H1 (cell line): ENCODE data around the gene FXYD5. TPM values are rescaled to one million over a fixed set of nuclear protein-coding genes. Genes with fewer than 3 reads are reported as not detected.
A peak's percentile ranks its signal among the peaks of the same experiment; 100 is the strongest.

Source experiments
- CTCF ChIA-PET: fragments of 300-600 bp; sonication (Branson Sonifier 250); formaldehyde crosslinking; loops from one replicate; lab custom pipeline; 2021; ENCODE audit not compliant: partially characterized antibody; lab: Charles Lee
- POLR2A ChIA-PET: fragments of 300-600 bp; sonication (Branson Sonifier 250); formaldehyde crosslinking; loops from one replicate; lab custom pipeline; 2021; ENCODE audit warnings: inconsistent platforms; ENCODE audit not compliant: partially characterized antibody; lab: Charles Lee
- DNase-seq, 2 experiments: peaks; one replicate each; pipeline versions ENCODE4 v3.0.0 to v3.0.0-alpha.2; 2010 to 2022; ENCODE audit warnings: low spot score in 2 of 2, low read depth in 1 of 2, mixed read lengths in 1 of 2
- FAIRE-seq: peaks from 2 replicates; lab custom pipeline; 2011; peaks lifted over from hg19 to GRCh38; lab: Jason Lieb, UNC
- H2AFZ ChIP-seq: 2 replicates; pipeline ENCODE4 v1.8.1; 2012; ENCODE audit warnings: low read length, inconsistent platforms
- H2AK5ac ChIP-seq: 2 replicates; pipeline ENCODE4 v1.6.1; 2013; ENCODE audit warnings: low read depth, low read length
- H2BK120ac ChIP-seq: replicated peaks from 2 replicates; pipeline ENCODE3; 2013; ENCODE audit warnings: low read depth, low read length, inconsistent platforms
- H2BK12ac ChIP-seq: 2 replicates; pipeline ENCODE4 v1.6.1; 2013; ENCODE audit warnings: low read depth, low read length
- H2BK15ac ChIP-seq: 2 replicates; pipeline ENCODE4 v1.6.1; 2013; ENCODE audit warnings: low read length
- H2BK20ac ChIP-seq: 2 replicates; pipeline ENCODE4 v1.6.1; 2013; ENCODE audit warnings: low read length
- H2BK5ac ChIP-seq: 2 replicates; pipeline ENCODE4 v1.6.1; 2013; ENCODE audit warnings: low read depth, low read length
- H3K14ac ChIP-seq: 2 replicates; pipeline ENCODE4 v1.6.1; 2013; ENCODE audit warnings: inconsistent platforms; ENCODE audit not compliant: insufficient read length
- H3K18ac ChIP-seq: 2 replicates; pipeline ENCODE4 v1.6.1; 2013; ENCODE audit warnings: low read length; ENCODE audit errors: extremely low read depth
- H3K23ac ChIP-seq: 2 replicates; pipeline ENCODE4 v1.6.1; 2013; ENCODE audit warnings: inconsistent platforms; ENCODE audit not compliant: insufficient read length
- H3K23me2 ChIP-seq: 2 replicates; pipeline ENCODE4 v1.6.1; 2013; ENCODE audit warnings: low read depth, low read length
- H3K27ac ChIP-seq: 2 replicates; pipeline ENCODE4 v1.6.1; 2011; ENCODE audit warnings: low read depth, low read length, inconsistent platforms
- H3K27me3 ChIP-seq, 4 experiments: replicated peaks in 1 of 4; 1 replicate in 1 of 4; 2 replicates in 3 of 4; pipeline versions ENCODE4 v1.6.1 to v1.8.1; 2011 to 2013; ENCODE audit warnings: low read length in 3 of 4, mild to moderate bottlenecking in 3 of 4, inconsistent platforms in 2 of 4, mixed read lengths in 2 of 4, moderate library complexity in 1 of 4; ENCODE audit not compliant: control insufficient read depth in 3 of 4, insufficient read depth in 3 of 4; ENCODE audit errors: extremely low read depth in 1 of 4
- H3K36me3 ChIP-seq, 4 experiments: 2 replicates each; pipeline versions ENCODE4 v1.6.1 to v1.8.1; 2011 to 2013; ENCODE audit warnings: mild to moderate bottlenecking in 4 of 4, low read length in 3 of 4, moderate library complexity in 2 of 4, control low read depth in 1 of 4, inconsistent platforms in 1 of 4; ENCODE audit not compliant: insufficient read depth in 4 of 4, control insufficient read depth in 2 of 4
- H3K4ac ChIP-seq: replicated peaks from 2 replicates; pipeline ENCODE3; 2013; ENCODE audit warnings: low read length, low read depth, mixed read lengths, inconsistent platforms; ENCODE audit not compliant: insufficient read length
- H3K4me1 ChIP-seq, 4 experiments: replicated peaks in 1 of 4; 1 replicate in 1 of 4; 2 replicates in 3 of 4; pipeline versions ENCODE4 v1.6.1 to v1.8.1; 2011 to 2013; ENCODE audit warnings: low read length in 3 of 4, inconsistent platforms in 2 of 4, mixed read lengths in 1 of 4; ENCODE audit not compliant: insufficient read depth in 4 of 4, control insufficient read depth in 3 of 4
- H3K4me2 ChIP-seq, 2 experiments: 2 replicates each; pipeline versions ENCODE4 v1.6.1 to v1.8.1; 2011 to 2013; ENCODE audit warnings: low read depth in 2 of 2, low read length in 2 of 2, control low read depth in 1 of 2, inconsistent platforms in 1 of 2, mild to moderate bottlenecking in 1 of 2; ENCODE audit not compliant: insufficient read depth in 1 of 2
- H3K4me3 ChIP-seq, 4 experiments: fragments of 200-600, 300-600 bp in 1 of 4; sonication (generic), shearing (Covaris generic), sonication (Bioruptor Twin) in 1 of 4; 2 replicates each; pipeline versions ENCODE4 v1.5.1 to v1.8.1; 2011 to 2016; ENCODE audit warnings: low read length in 4 of 4, low read depth in 3 of 4, control low read depth in 2 of 4, inconsistent platforms in 2 of 4, mild to moderate bottlenecking in 2 of 4, mixed read lengths in 1 of 4, moderate library complexity in 1 of 4; ENCODE audit not compliant: insufficient read depth in 2 of 4; ENCODE audit errors: extremely low read depth in 1 of 4
- H3K56ac ChIP-seq: replicated peaks from 2 replicates; pipeline ENCODE3; 2013; ENCODE audit warnings: low read depth, mild to moderate bottlenecking, mixed read lengths, low read length, inconsistent platforms; ENCODE audit not compliant: insufficient read length
- H3K79me1 ChIP-seq: 2 replicates; pipeline ENCODE4 v1.6.1; 2013; ENCODE audit warnings: low read depth, low read length, control low read depth
- H3K79me2 ChIP-seq, 2 experiments: 2 replicates each; pipeline versions ENCODE4 v1.6.1 to v1.8.1; 2012 to 2013; ENCODE audit warnings: low read length in 2 of 2, mild to moderate bottlenecking in 2 of 2, inconsistent platforms in 1 of 2; ENCODE audit not compliant: insufficient read depth in 2 of 2, control insufficient read depth in 1 of 2
- H3K9ac ChIP-seq, 4 experiments: replicated peaks in 1 of 4; 1 replicate in 1 of 4; 2 replicates in 3 of 4; pipeline versions ENCODE4 v1.6.1 to v1.8.1; 2011 to 2013; ENCODE audit warnings: low read depth in 3 of 4, low read length in 3 of 4, control low read depth in 2 of 4, mild to moderate bottlenecking in 2 of 4, moderate library complexity in 2 of 4, inconsistent platforms in 1 of 4; ENCODE audit errors: extremely low read depth in 1 of 4
- H3K9me3 ChIP-seq, 2 experiments: 2 replicates each; pipeline versions ENCODE4 v1.6.1 to v1.8.1; 2012 to 2013; ENCODE audit warnings: mild to moderate bottlenecking in 2 of 2, moderate library complexity in 2 of 2, control low read depth in 1 of 2, inconsistent platforms in 1 of 2, low read depth in 1 of 2, low read length in 1 of 2, mixed read lengths in 1 of 2; ENCODE audit not compliant: insufficient read depth in 2 of 2
- H4K20me1 ChIP-seq, 2 experiments: replicated peaks in 1 of 2; 2 replicates each; pipeline versions ENCODE3 to v1.8.1; 2011 to 2013; ENCODE audit warnings: inconsistent platforms in 2 of 2, low read length in 2 of 2, mild to moderate bottlenecking in 1 of 2; ENCODE audit not compliant: insufficient read depth in 2 of 2, control insufficient read depth in 1 of 2
- H4K5ac ChIP-seq: 2 replicates; pipeline ENCODE4 v1.6.1; 2013; ENCODE audit warnings: low read length, low read depth, mixed read lengths, inconsistent platforms; ENCODE audit not compliant: insufficient read length
- H4K8ac ChIP-seq: 2 replicates; pipeline ENCODE4 v1.8.0; 2013; ENCODE audit warnings: mild to moderate bottlenecking, moderate library complexity, low read length, inconsistent platforms; ENCODE audit not compliant: insufficient read depth; ENCODE audit errors: extremely low read depth
- H4K91ac ChIP-seq: replicated peaks from 2 replicates; pipeline ENCODE3; 2013; ENCODE audit warnings: low read length, mixed read lengths, inconsistent platforms; ENCODE audit not compliant: insufficient read length
- BRCA1 ChIP-seq: IDR thresholded peaks from 2 replicates; pipeline ENCODE4 v1.6.1; 2012; ENCODE audit warnings: low read depth, low read length, improper control_type of control experiment
- CHD1 ChIP-seq: IDR thresholded peaks from 2 replicates; pipeline ENCODE4 v1.6.1; 2012; ENCODE audit warnings: low read depth, low read length, improper control_type of control experiment
- EP300 ChIP-seq, 2 experiments: IDR thresholded peaks; 1 replicate in 1 of 2; 2 replicates in 1 of 2; pipeline ENCODE4 v1.6.1; 2011 to 2012; ENCODE audit warnings: low read depth in 2 of 2, low read length in 2 of 2, mild to moderate bottlenecking in 2 of 2, borderline replicate concordance in 1 of 2, inconsistent platforms in 1 of 2, moderate library complexity in 1 of 2
- GABPA ChIP-seq: IDR thresholded peaks from 2 replicates; pipeline ENCODE4 v1.6.1; 2011; ENCODE audit warnings: mild to moderate bottlenecking, low read length, moderate library complexity, borderline replicate concordance; ENCODE audit not compliant: insufficient read depth
- JUN ChIP-seq: IDR thresholded peaks from 2 replicates; pipeline ENCODE4 v1.6.1; 2011; ENCODE audit warnings: low read depth, mild to moderate bottlenecking, improper control_type of control experiment, low read length
- NRF1 ChIP-seq: IDR thresholded peaks from 2 replicates; pipeline ENCODE4 v1.6.1; 2011; ENCODE audit warnings: mild to moderate bottlenecking, low read depth, low read length, improper control_type of control experiment
- RBBP5 ChIP-seq: IDR thresholded peaks from 2 replicates; pipeline ENCODE4 v1.7.1; 2012; ENCODE audit warnings: low read depth, mild to moderate bottlenecking, inconsistent platforms, low read length, moderate library complexity, borderline replicate concordance
- RFX5 ChIP-seq: IDR thresholded peaks from 2 replicates; pipeline ENCODE4 v1.6.1; 2011; ENCODE audit warnings: low read depth, low read length, improper control_type of control experiment, borderline replicate concordance
- SIX5 ChIP-seq: IDR thresholded peaks from 2 replicates; pipeline ENCODE4 v1.6.1; 2011; ENCODE audit warnings: mild to moderate bottlenecking, low read depth, low read length
- SP2 ChIP-seq: IDR thresholded peaks from 2 replicates; pipeline ENCODE4 v1.6.1; 2012; ENCODE audit warnings: mild to moderate bottlenecking, low read length, inconsistent platforms
- TAF1 ChIP-seq: IDR thresholded peaks from 2 replicates; pipeline ENCODE4 v1.6.1; 2011; ENCODE audit warnings: mild to moderate bottlenecking, low read depth, low read length
- TCF12 ChIP-seq: IDR thresholded peaks from 2 replicates; pipeline ENCODE4 v1.6.1; 2011; ENCODE audit warnings: low read depth, mild to moderate bottlenecking, low read length
- USF2 ChIP-seq: IDR thresholded peaks from 2 replicates; pipeline ENCODE4 v1.6.1; 2011; ENCODE audit warnings: low read length, improper control_type of control experiment
- WGBS, 2 experiments: shearing (Covaris generic) in 1 of 2; methylation state at CpG; one replicate each; pipeline versions ENCODE4 v1.1.6 to v1.1.7; 2013 to 2015; ENCODE audit warnings: low lambda C conversion rate in 2 of 2, mixed read lengths in 2 of 2, inconsistent platforms in 1 of 2, low coverage in 1 of 2, missing lambda C conversion rate in 1 of 2; ENCODE audit not compliant: insufficient replicate concordance in 2 of 2, insufficient coverage in 1 of 2, insufficient read length in 1 of 2; ENCODE audit errors: extremely low coverage in 1 of 2, missing lambda C conversion rate in 1 of 2; 5-methylcytosine and 5-hydroxymethylcytosine counted together
- polyA plus RNA-seq, 7 experiments: library from polyadenylated mRNA; depleted of rRNA in 3 of 7; stranded (reverse) in 5 of 7; unstranded in 2 of 7; fragments of >200 nt in 5 of 7; fragments of 200-250 nt in 2 of 7; gene quantifications; 1 replicate in 5 of 7; 2 replicates in 1 of 7; 4 replicates in 1 of 7; pipeline versions ENCODE4 v1.2.1 to v1.2.3, GENCODE V29; 2011 to 2013; ENCODE audit warnings: missing spikeins in 2 of 7, mixed read lengths in 2 of 7
- total RNA-seq: library from RNA; stranded (reverse); fragmentation: NEBNext Ultra II Directional; extraction: Animal tissue kit (Norgen Biotek cat#: 25700); gene quantifications from 2 replicates; pipeline ENCODE4 v1.2.1, GENCODE V29; 2021

Gene FXYD5
- total and polyA plus RNA-seq, 2 of the 8 experiments (the other 6 are each of a cell fraction or from before 2014, with no cell fraction given), result 99.0 to 191 TPM

- no peak overlapping the region; the same call in 1 of the 2 replicates for H2BK5ac ChIP-seq
- no peak overlapping the region for H3K56ac ChIP-seq
- H3K27ac ChIP-seq, result no peak overlapping the region
- no peaks in the 10 kb centered on the region for H3K23me2 ChIP-seq
- H3K27me3 ChIP-seq, result no peaks in the 10 kb centered on the region
- no peak overlapping the region for H3K9ac ChIP-seq
- no peaks in the 10 kb centered on the region for H4K20me1 ChIP-seq
- ChIA-PET CTCF (interaction anchor here (1.3 kb wide), 1 partner anchor 144 kb away, joined by 3 read pairs; no protein-coding TSS in a partner anchor), POLR2A (interaction anchor here (1.2 kb wide), 1 partner anchor 58 kb away, joined by 3 read pairs; no protein-coding TSS in a partner anchor)
- H4K91ac ChIP-seq, result no peak overlapping the region
- H3K79me1 ChIP-seq, result no peaks in the 10 kb centered on the region
- H3K23ac ChIP-seq, result no peak overlapping the region
- 0 out of 2 replicates have a peak overlapping the region, but pooled peaks have one; percentile 1 for H2AFZ ChIP-seq
- DNase-seq (no peak), FAIRE-seq (no peak)
- H2BK20ac ChIP-seq, result 0 out of 2 replicates have a peak overlapping the region, but pooled peaks have one; percentile 37
- H2BK15ac ChIP-seq, result no peak overlapping the region
- H4K5ac ChIP-seq, result no peak overlapping the region
- H3K79me2 ChIP-seq, result no peaks in the 10 kb centered on the region
- no peak overlapping the region for H3K4me3 ChIP-seq
- no peaks in the 10 kb centered on the region; a peak in 2 of 7 replicates for H3K4me1 ChIP-seq
- H3K4me2 ChIP-seq, result no peak overlapping the region
- 67% methylated on average over 7 of the region's 7 CpGs; no CpG with 5 or more reads in 1 of the 2 experiments for WGBS, 2 experiments
- no peak overlapping the region for H2BK120ac ChIP-seq
- no peak overlapping the region for H2AK5ac ChIP-seq
- no peaks in the 10 kb centered on the region for H3K36me3 ChIP-seq
- no peak overlapping the region for H4K8ac ChIP-seq
- no peak overlapping the region for H3K18ac ChIP-seq
- no peak overlapping the region for H3K4ac ChIP-seq
- H3K9me3 ChIP-seq, result no peaks in the 10 kb centered on the region
- H3K14ac ChIP-seq, result no peak overlapping the region
- H2BK12ac ChIP-seq, result 0 out of 2 replicates have a peak overlapping the region, but pooled peaks have one; percentile 43
- no peak for TF ChIP-seq RFX5
- TF ChIP-seq GABPA, result no peak
- TF ChIP-seq TAF1, result no peak
- no peak for TF ChIP-seq USF2
- TF ChIP-seq RBBP5, result no peak
- no peak for TF ChIP-seq NRF1
- no peak for TF ChIP-seq SP2
- TF ChIP-seq EP300 (IDR thresholded peaks at IDR 0.05; ENCODE audit: borderline replicate concordance in 1 of 2, low read depth in 2 of 2, low read length in 2 of 2), result no peak
- TF ChIP-seq CHD1, result no peak
- TF ChIP-seq JUN, result no peak
- TF ChIP-seq SIX5, result no peak
- TF ChIP-seq TCF12, result no peak
- no peak for TF ChIP-seq BRCA1
These were observed 57.7 kb downstream of the FXYD5 start for GRCh38 chr19:35212241-35212640.
